ENCODE data around the gene THADA. TPM values are rescaled to one million over a fixed set of nuclear protein-coding genes. Genes with fewer than 3 reads are reported as not detected.
A peak's percentile ranks its signal among the peaks of the same experiment; 100 is the strongest.

THADA gene
- total RNA-seq, 6 donors from 2014 or later: 23.6 to 57.5 (median 37.3) TPM

GRCh38 chr2:43254331-43254730 lies 341.5 kb downstream of the THADA start:
- Histone ChIP-seq H3K9me3 (no peaks in the 10 kb centered on the region), H3K27ac (no peak overlapping the region), H3K36me3 (peaks cover 0 to 9% (median 0%) of the 10 kb centered on the region in 4 donors), H3K4me3 (no peak overlapping the region), H3K27me3 (no peaks in the 10 kb centered on the region), H3K4me1 (peaks cover 0 to 6% (median 3%) of the 10 kb centered on the region in 4 donors)
- no peak for ATAC-seq (ENCODE audit: low FRiP score in 2 of 2)
- TF ChIP-seq POLR2AphosphoS5 (IDR thresholded peaks at IDR 0.05): no peak
- TF ChIP-seq POLR2A (IDR thresholded peaks at IDR 0.05): no peak
- 85 to 93% methylated on average over 5 of the region's 5 CpGs for WGBS, 2 donors
- no peak for DNase-seq

- Histone ChIP-seq H3K27me3 (no peaks in the 10 kb centered on the region), H3K4me3 (no peak overlapping the region), H3K36me3 (peaks cover 0 to 7% (median 0%) of the 10 kb centered on the region in 4 donors), H3K9me3 (no peaks in the 10 kb centered on the region), H3K4me1 (peaks cover 0 to 6% (median 3%) of the 10 kb centered on the region in 4 donors), H3K27ac (peak overlapping the region; percentile 38 to 53 (median 48))
- TF ChIP-seq EP300 (IDR thresholded peaks at IDR 0.05) (no peak), POLR2AphosphoS5 (IDR thresholded peaks at IDR 0.05) (no peak)
- DNase-seq (no peak), ATAC-seq (ENCODE audit: low FRiP score in 2 of 2) (peak in 1 of 2 donors; percentile 88)
- 62 to 68% methylated on average over 5 of the region's 5 CpGs for WGBS, 2 donors
Observed at GRCh38 chr2:43251171-43251731, 344.6 kb downstream of the THADA start.

GRCh38 chr2:43250015-43250414 lies 345.8 kb downstream of the THADA start:
- Histone ChIP-seq H3K27me3 (no peaks in the 10 kb centered on the region), H3K4me1 (peaks cover 0 to 3% (median 0%) of the 10 kb centered on the region in 4 donors), H3K27ac (no peak overlapping the region), H3K36me3 (no peaks in the 10 kb centered on the region), H3K4me3 (no peak overlapping the region), H3K9me3 (no peaks in the 10 kb centered on the region)
- DNase-seq: no peak
- WGBS, 2 donors: 92 to 99% methylated on average over 2 of the region's 2 CpGs
- no peak for ATAC-seq (ENCODE audit: low FRiP score in 2 of 2)
- TF ChIP-seq POLR2AphosphoS5 (IDR thresholded peaks at IDR 0.05): no peak
- TF ChIP-seq CTCF (IDR thresholded peaks at IDR 0.05): no peak
- no peak for TF ChIP-seq POLR2A (IDR thresholded peaks at IDR 0.05)
- no peak for TF ChIP-seq EP300 (IDR thresholded peaks at IDR 0.05)

GRCh38 chr2:43248621-43249020 lies 347.2 kb downstream of the THADA start:
- TF ChIP-seq POLR2A (IDR thresholded peaks at IDR 0.05) (no peak), EP300 (IDR thresholded peaks at IDR 0.05) (no peak), POLR2AphosphoS5 (IDR thresholded peaks at IDR 0.05) (no peak), CTCF (IDR thresholded peaks at IDR 0.05) (no peak)
- ATAC-seq (ENCODE audit: low FRiP score in 2 of 2) (no peak), DNase-seq (no peak)
- Histone ChIP-seq H3K4me1 (peaks cover 0 to 3% (median 0%) of the 10 kb centered on the region in 4 donors), H3K9me3 (no peaks in the 10 kb centered on the region), H3K27ac (no peak overlapping the region), H3K4me3 (no peak overlapping the region), H3K27me3 (no peaks in the 10 kb centered on the region), H3K36me3 (peaks cover 0 to 4% (median 0%) of the 10 kb centered on the region in 4 donors)
- WGBS, 2 donors: 81 to 92% methylated on average over 7 of the region's 7 CpGs

GRCh38 chr2:43246641-43247040 lies 349.2 kb downstream of the THADA start:
- H3K4me3 ChIP-seq: no peak overlapping the region
- TF ChIP-seq POLR2A (IDR thresholded peaks at IDR 0.05): no peak
- TF ChIP-seq CTCF (IDR thresholded peaks at IDR 0.05): no peak
- no peak for TF ChIP-seq POLR2AphosphoS5 (IDR thresholded peaks at IDR 0.05)
- TF ChIP-seq EP300 (IDR thresholded peaks at IDR 0.05): no peak
- H3K27me3 ChIP-seq: no peaks in the 10 kb centered on the region
- H3K4me1 ChIP-seq: peaks cover 0 to 3% (median 0%) of the 10 kb centered on the region in 4 donors
- H3K9me3 ChIP-seq: no peaks in the 10 kb centered on the region
- no peak overlapping the region for H3K27ac ChIP-seq
- H3K36me3 ChIP-seq: peaks cover 0 to 4% (median 0%) of the 10 kb centered on the region in 4 donors
- ATAC-seq (ENCODE audit: low FRiP score in 2 of 2): no peak
- no peak for DNase-seq
- 96 to 97% methylated on average over 3 of the region's 3 CpGs for WGBS, 2 donors

GRCh38 chr2:43241558-43241957 lies 354.3 kb downstream of the THADA start:
- peak in 1 of 2 donors; percentile 40 for DNase-seq
- Histone ChIP-seq H3K4me3 (no peak overlapping the region), H3K4me1 (peaks cover 0 to 6% (median 0%) of the 10 kb centered on the region in 4 donors), H3K27me3 (no peaks in the 10 kb centered on the region), H3K36me3 (peaks cover 0 to 4% (median 0%) of the 10 kb centered on the region in 4 donors), H3K27ac (no peak overlapping the region), H3K9me3 (no peaks in the 10 kb centered on the region)
- no peak for ATAC-seq (ENCODE audit: low FRiP score in 2 of 2)
- TF ChIP-seq POLR2AphosphoS5 (IDR thresholded peaks at IDR 0.05) (no peak), EP300 (IDR thresholded peaks at IDR 0.05) (no peak), CTCF (IDR thresholded peaks at IDR 0.05) (no peak), POLR2A (IDR thresholded peaks at IDR 0.05) (no peak)
- 96 to 98% methylated on average over 10 of the region's 10 CpGs for WGBS, 2 donors

Data from upper lobe of left lung (tissue), 6 donors.